Left lung (tissue), 10 donors: Measurements from ENCODE around the gene P2RY14. TPM values are rescaled to one million over a fixed set of nuclear protein-coding genes. Genes with fewer than 3 reads are reported as not detected.

Experiments used
- ATAC-seq: fragments of 200-7000 bp; cut with Tn5 transposase; one replicate; pipeline ENCODE4 v1.9.1; 2020; ENCODE audit warnings: moderate library complexity
- DNase-seq, 4 donors: peaks; one replicate each; pipeline ENCODE4 v3.0.0-alpha.2; 2013 to 2020
- H3K27ac ChIP-seq, 2 donors: fragments of 200-600 bp; sonication (generic) in 1 of 2; one replicate each; pipeline versions ENCODE4 v1.5.0 to v1.8.0; 2020 to 2021
- H3K27me3 ChIP-seq, 2 donors: fragments of 200-600 bp; sonication (generic) in 1 of 2; one replicate each; pipeline versions ENCODE4 v1.5.0 to v1.8.0; 2020 to 2021
- H3K36me3 ChIP-seq, 2 donors: fragments of 200-600 bp; sonication (generic) in 1 of 2; one replicate each; pipeline versions ENCODE4 v1.5.0 to v1.8.0; 2020 to 2021
- H3K4me1 ChIP-seq, 2 donors: fragments of 200-600 bp; one replicate each; pipeline ENCODE4 v1.8.0; 2021
- H3K4me3 ChIP-seq, 2 donors: fragments of 200-600 bp; sonication (generic) in 1 of 2; one replicate each; pipeline versions ENCODE4 v1.5.0 to v1.8.0; 2020 to 2021; ENCODE audit warnings: mild to moderate bottlenecking in 1 of 2
- H3K9me3 ChIP-seq, 2 donors: fragments of 200-600 bp; sonication (generic) in 1 of 2; one replicate each; pipeline versions ENCODE4 v1.5.0 to v1.8.0; 2020 to 2021
- intact Hi-C, 2 donors: fragments of 100-400 bp; cut with DNase I; formaldehyde crosslinking; loops; one replicate each; pipeline versions ENCODE4 v1.11.2 to v1.14.2; 2022
- polyA plus RNA-seq, 6 donors: library from polyadenylated mRNA; unstranded; fragments of 120-200 nt; gene quantifications; one replicate each; pipeline ENCODE4 v1.2.1, GENCODE V29; 2013; ENCODE audit not compliant: insufficient read length in 6 of 6
- total RNA-seq, 2 donors: library from RNA; stranded (reverse); fragmentation: NEBNext Ultra II Directional; extraction: Animal tissue kit (Norgen Biotek cat#: 25700); gene quantifications; one replicate each; pipeline ENCODE4 v1.2.1, GENCODE V29; 2021
- TF ChIP-seq, protein P1 (sequence below), 2 donors: fragments of 200-600 bp; sonication (generic) in 1 of 2; IDR thresholded peaks; one replicate each; pipeline versions ENCODE4 v1.5.0 to v1.8.0; 2021; ENCODE audit warnings: antibody characterized with exemption in 2 of 2
- donor health status: DM: no; HTN: yes; CAD: no.
- donor health status: DM: no; HTN: no; CAD: no.

The P2RY14 gene
- total and polyA plus RNA-seq, 8 donors = 2.4 to 6.4 (median 4.3) TPM

DNA sequence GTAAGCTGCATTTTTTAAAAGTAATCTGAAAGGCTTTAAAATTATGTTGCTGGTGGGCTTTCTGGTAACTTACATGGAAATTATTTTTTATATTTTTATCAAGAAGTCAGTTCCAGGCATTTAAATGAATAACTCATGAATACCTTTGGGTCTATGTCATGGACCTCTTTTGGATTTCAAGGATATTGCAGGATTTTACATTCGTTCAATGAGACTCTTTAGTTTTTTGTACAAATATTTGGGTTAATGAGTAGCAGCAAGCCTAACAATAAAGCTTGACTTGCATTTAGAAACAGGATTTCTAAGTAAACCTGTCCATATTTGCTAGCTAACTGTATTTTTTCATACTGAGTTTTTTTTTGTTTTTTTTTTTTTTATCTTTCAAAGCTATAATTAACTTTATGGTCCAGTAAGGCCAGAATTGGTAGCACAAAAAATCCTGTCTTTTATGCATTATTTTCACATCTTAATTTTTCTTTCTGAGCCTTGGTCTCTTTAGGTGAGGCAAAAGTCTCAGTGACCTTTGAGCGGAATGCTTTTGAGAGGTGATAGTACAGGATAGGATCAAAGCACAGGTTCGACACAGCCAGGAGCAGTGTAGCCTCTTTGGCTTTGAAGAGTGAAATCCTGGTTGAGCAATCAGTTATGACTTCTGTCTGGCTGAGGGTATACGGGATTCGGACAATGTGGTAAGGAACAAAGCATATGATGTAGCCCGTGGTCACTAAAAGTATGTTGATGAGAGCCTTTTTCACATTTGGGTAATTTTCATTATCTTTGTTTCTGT is 80.2 kb downstream of the P2RY14 start:
- intact Hi-C loops = no loop called here
- Histone ChIP-seq H3K4me3 (no peak overlapping the region), H3K9me3 (no peaks in the 10 kb centered on the region), H3K27ac (peak overlapping the region in 1 of 2 donors; percentile 26), H3K4me1 (no peaks in the 10 kb centered on the region), H3K27me3 (no peaks in the 10 kb centered on the region), H3K36me3 (no peaks in the 10 kb centered on the region)
- TF ChIP-seq, protein P1, sequence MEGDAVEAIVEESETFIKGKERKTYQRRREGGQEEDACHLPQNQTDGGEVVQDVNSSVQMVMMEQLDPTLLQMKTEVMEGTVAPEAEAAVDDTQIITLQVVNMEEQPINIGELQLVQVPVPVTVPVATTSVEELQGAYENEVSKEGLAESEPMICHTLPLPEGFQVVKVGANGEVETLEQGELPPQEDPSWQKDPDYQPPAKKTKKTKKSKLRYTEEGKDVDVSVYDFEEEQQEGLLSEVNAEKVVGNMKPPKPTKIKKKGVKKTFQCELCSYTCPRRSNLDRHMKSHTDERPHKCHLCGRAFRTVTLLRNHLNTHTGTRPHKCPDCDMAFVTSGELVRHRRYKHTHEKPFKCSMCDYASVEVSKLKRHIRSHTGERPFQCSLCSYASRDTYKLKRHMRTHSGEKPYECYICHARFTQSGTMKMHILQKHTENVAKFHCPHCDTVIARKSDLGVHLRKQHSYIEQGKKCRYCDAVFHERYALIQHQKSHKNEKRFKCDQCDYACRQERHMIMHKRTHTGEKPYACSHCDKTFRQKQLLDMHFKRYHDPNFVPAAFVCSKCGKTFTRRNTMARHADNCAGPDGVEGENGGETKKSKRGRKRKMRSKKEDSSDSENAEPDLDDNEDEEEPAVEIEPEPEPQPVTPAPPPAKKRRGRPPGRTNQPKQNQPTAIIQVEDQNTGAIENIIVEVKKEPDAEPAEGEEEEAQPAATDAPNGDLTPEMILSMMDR (IDR thresholded peaks at IDR 0.05) = no peak
- ATAC-seq = peak; percentile 71
- peak in 1 of 4 donors; percentile 26 for DNase-seq

DNA sequence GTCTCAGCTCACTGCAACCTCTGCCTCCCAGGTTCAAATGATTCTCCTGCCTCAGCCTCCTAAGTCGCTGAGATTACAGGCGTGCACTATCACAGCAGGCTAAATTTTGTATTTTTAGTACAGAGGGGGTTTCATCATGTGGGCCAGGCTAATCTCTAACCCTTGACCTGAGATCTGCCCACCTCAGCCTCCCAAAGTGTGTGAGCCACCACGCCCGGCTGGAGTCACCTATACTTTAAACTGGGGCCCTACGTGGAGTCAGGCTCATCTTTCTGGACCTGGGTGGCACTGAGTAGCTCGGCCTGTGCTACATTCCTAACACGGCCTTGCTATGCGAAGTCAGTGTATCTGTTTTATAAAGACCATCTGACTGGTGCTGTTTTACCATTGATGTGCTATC is 81.1 kb downstream of the P2RY14 start:
- H3K27me3 ChIP-seq = no peaks in the 10 kb centered on the region
- H3K4me1 ChIP-seq = no peaks in the 10 kb centered on the region
- H3K9me3 ChIP-seq = no peaks in the 10 kb centered on the region
- no peak overlapping the region for H3K27ac ChIP-seq
- DNase-seq (no peak), ATAC-seq (no peak)
- intact Hi-C loops = no loop called here
- no peaks in the 10 kb centered on the region for H3K36me3 ChIP-seq
- TF ChIP-seq, protein P1 (IDR thresholded peaks at IDR 0.05) = no peak
- H3K4me3 ChIP-seq = no peak overlapping the region

DNA sequence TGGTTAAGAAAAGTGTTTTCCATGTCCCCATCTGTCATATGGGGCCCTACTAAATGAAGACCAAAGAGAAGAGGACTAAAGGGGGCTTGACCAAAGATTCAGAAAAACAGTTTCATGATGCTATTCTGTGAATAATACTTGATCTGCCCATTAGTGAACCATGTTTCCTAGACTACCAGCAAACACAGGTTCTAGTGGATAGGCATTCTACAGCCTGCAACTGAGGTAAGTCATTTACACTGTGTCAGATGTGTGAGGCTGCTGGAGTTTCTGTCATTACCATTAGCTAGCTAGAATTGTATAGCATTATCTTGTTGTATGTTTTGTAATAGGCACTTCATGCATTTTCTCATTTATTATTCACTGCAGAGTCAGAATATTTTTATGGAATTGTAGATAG is 81.9 kb downstream of the P2RY14 start:
- DNase-seq (no peak), ATAC-seq (peak; percentile 35)
- Histone ChIP-seq H3K27ac (no peak overlapping the region), H3K36me3 (no peaks in the 10 kb centered on the region), H3K4me1 (no peaks in the 10 kb centered on the region), H3K9me3 (no peaks in the 10 kb centered on the region), H3K27me3 (no peaks in the 10 kb centered on the region), H3K4me3 (no peak overlapping the region)
- TF ChIP-seq, protein P1 (IDR thresholded peaks at IDR 0.05) = no peak
- intact Hi-C loops = no loop called here

DNA sequence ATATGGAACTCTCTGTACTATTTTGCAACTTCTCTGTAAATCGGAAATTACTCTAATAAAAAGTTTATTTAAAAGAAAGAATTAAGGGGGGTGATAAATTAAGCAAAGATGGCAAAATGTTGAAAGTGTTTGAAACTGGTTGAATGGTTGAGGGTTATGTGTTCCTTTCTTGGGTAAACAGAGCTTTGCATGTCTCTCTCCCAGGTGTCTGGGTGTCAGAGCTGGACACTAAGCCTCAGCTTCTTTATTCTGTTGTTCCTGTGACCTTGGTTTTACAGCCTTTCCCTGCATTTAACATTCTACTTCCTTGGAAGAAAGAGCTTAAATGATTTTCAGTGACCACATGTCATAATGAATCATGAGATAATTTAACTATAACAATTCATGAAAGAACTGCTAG is 82.5 kb downstream of the P2RY14 start:
- no peak overlapping the region for H3K27ac ChIP-seq
- H3K4me1 ChIP-seq = no peaks in the 10 kb centered on the region
- intact Hi-C loops = no loop called here
- H3K27me3 ChIP-seq = no peaks in the 10 kb centered on the region
- no peaks in the 10 kb centered on the region for H3K36me3 ChIP-seq
- no peak overlapping the region for H3K4me3 ChIP-seq
- H3K9me3 ChIP-seq = no peaks in the 10 kb centered on the region
- DNase-seq (no peak), ATAC-seq (no peak)
- TF ChIP-seq, protein P1 (IDR thresholded peaks at IDR 0.05) = no peak

DNA sequence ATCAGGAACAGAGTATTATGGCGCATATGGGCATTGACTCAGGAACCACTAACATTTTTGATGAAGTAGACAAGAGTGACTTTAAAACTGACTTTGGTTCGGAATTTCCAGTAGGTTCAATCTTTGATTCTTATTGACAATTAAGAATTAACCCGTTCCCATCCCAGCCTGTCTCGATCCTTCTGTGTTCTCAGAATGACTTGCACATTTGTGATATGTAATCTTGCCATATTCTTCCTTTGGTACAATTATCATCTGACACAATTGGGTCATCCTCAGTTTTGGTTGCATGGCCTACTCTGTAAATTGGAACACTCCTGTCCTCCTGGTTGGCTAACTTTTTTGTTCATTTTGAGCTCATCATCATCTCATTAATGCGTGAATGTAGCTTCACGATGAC is 85.8 kb downstream of the P2RY14 start:
- TF ChIP-seq, protein P1 (IDR thresholded peaks at IDR 0.05) = no peak
- no peak for ATAC-seq
- no peaks in the 10 kb centered on the region for H3K9me3 ChIP-seq
- no peak for DNase-seq
- no peaks in the 10 kb centered on the region for H3K4me1 ChIP-seq
- intact Hi-C loops = no loop called here
- no peaks in the 10 kb centered on the region for H3K27me3 ChIP-seq
- no peak overlapping the region for H3K27ac ChIP-seq
- H3K4me3 ChIP-seq = no peak overlapping the region
- H3K36me3 ChIP-seq = no peaks in the 10 kb centered on the region
